IPS-20b (cell line): ENCODE results near the gene AP5S1.

ENCODE experiments used
- H3K27ac ChIP-seq: one replicate; pipeline ENCODE4 v1.5.1; 2013; ENCODE audit warnings: low read length
- H3K27me3 ChIP-seq: 2 replicates; pipeline ENCODE4 v1.6.1; 2013; ENCODE audit warnings: mild to moderate bottlenecking, low read length, inconsistent platforms; ENCODE audit not compliant: insufficient read depth
- H3K36me3 ChIP-seq: 2 replicates; pipeline ENCODE4 v1.6.1; 2013; ENCODE audit warnings: low read depth, mild to moderate bottlenecking, inconsistent platforms, low read length, moderate library complexity; ENCODE audit not compliant: insufficient read depth
- H3K4me1 ChIP-seq: 2 replicates; pipeline ENCODE4 v1.6.1; 2013; ENCODE audit warnings: mild to moderate bottlenecking, control low read depth, inconsistent platforms, low read length, moderate library complexity; ENCODE audit not compliant: insufficient read depth
- H3K4me3 ChIP-seq: 2 replicates; pipeline ENCODE4 v1.5.1; 2013; ENCODE audit warnings: mild to moderate bottlenecking, low read length, inconsistent platforms
- H3K9ac ChIP-seq: 2 replicates; pipeline ENCODE4 v1.6.1; 2013; ENCODE audit warnings: low read depth, mild to moderate bottlenecking, inconsistent platforms, low read length, moderate library complexity
- H3K9me3 ChIP-seq: 2 replicates; pipeline ENCODE4 v1.6.1; 2013; ENCODE audit warnings: mild to moderate bottlenecking, low read depth, low read length, inconsistent platforms; ENCODE audit not compliant: insufficient read depth

AP5S1 gene

DNA sequence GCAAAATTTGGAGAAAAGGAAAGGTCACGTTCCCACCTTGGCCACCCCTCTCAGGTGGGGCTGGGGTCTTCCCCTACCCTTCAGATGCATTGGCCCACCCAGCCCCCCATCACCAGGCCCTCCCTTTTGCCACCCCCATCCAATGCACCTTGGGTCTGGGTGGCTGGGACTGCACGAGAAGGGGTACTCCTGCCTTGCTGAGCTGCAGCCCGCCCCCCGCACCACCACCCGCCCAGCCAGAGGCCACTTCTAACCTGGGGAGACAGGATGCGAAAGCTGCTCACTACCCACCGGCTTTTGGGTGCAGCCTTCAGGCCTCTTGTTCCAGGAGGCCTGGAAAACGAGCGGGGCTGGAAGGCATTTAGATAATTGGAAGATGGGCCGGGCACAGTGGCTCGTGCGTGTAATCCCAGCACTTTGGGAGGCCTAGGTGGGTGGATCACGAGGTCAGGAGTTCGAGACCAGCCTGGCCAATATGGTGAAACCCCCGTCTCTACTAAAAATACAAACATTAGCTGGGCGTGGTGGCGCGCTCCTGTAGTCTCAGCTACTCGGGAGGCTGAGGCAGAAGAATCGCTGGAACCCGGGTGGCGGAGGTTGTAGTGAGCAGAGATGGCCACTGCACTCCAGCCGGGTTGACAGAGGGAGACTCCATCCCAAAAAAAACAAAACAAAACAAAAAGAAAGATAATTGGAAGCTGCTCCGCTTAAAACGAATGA, 25.5 kb upstream of the AP5S1 start:
- Histone ChIP-seq H3K4me3 (peak overlapping the region; percentile 92; the same call in 1 of the 2 replicates), H3K4me1 (peaks cover 18% of the 10 kb centered on the region; the same call in 1 of the 2 replicates), H3K9ac (no peak overlapping the region; the same call in 1 of the 2 replicates), H3K27ac (no peak overlapping the region), H3K27me3 (peaks cover 7% of the 10 kb centered on the region; the same call in 1 of the 2 replicates), H3K36me3 (peaks cover 6% of the 10 kb centered on the region; the same call in 1 of the 2 replicates), H3K9me3 (no peaks in the 10 kb centered on the region)

GRCh38 chr20:3795511-3796468, 24.6 kb upstream of the AP5S1 start, which contains the start of gene CDC25B:
Gene CDC25B, plus strand, starts transcription at chr20:3796310. Its CDS starts 222 bp downstream, at chr20:3796532.
- Histone ChIP-seq H3K27ac (no peak within 1 kb of the TSS), H3K27me3 (peaks cover 7% of the 10 kb centered on the region; the same call in 1 of the 2 replicates), H3K4me1 (peaks cover 25% of the 10 kb centered on the region; the same call in 1 of the 2 replicates), H3K4me3 (peak within 1 kb of the TSS; percentile 92), H3K9me3 (no peaks in the 10 kb centered on the region), H3K9ac (peak within 1 kb of the TSS; percentile 83), H3K36me3 (peaks cover 7% of the 10 kb centered on the region)

GRCh38 chr20:3796477-3797225, 23.7 kb upstream of the AP5S1 start:
- H3K9me3 ChIP-seq = no peaks in the 10 kb centered on the region
- peaks cover 7% of the 10 kb centered on the region; the same call in 1 of the 2 replicates for H3K27me3 ChIP-seq
- peaks cover 25% of the 10 kb centered on the region; the same call in 1 of the 2 replicates for H3K4me1 ChIP-seq
- peaks cover 16% of the 10 kb centered on the region for H3K36me3 ChIP-seq
- H3K27ac ChIP-seq = no peak overlapping the region
- peak overlapping the region; percentile 73 for H3K9ac ChIP-seq
- H3K4me3 ChIP-seq = peak overlapping the region; percentile 82

GRCh38 chr20:3797226-3797545, 23.2 kb upstream of the AP5S1 start:
- peak overlapping the region; percentile 73 for H3K9ac ChIP-seq
- H3K36me3 ChIP-seq = peaks cover 21% of the 10 kb centered on the region
- H3K27ac ChIP-seq = no peak overlapping the region

GRCh38 chr20:3797592-3798372, 22.6 kb upstream of the AP5S1 start:
- H3K27ac ChIP-seq = no peak overlapping the region
- peaks cover 7% of the 10 kb centered on the region; the same call in 1 of the 2 replicates for H3K27me3 ChIP-seq
- H3K4me3 ChIP-seq = peak overlapping the region; percentile 82
- no peaks in the 10 kb centered on the region for H3K9me3 ChIP-seq
- H3K4me1 ChIP-seq = peaks cover 25% of the 10 kb centered on the region; the same call in 1 of the 2 replicates
- H3K9ac ChIP-seq = no peak overlapping the region; the same call in 1 of the 2 replicates
- H3K36me3 ChIP-seq = peaks cover 27% of the 10 kb centered on the region

More at GRCh38 chr20:3797226-3797545, 23.2 kb upstream of the AP5S1 start:
- Histone ChIP-seq H3K27me3 (peaks cover 7% of the 10 kb centered on the region; the same call in 1 of the 2 replicates), H3K4me1 (peaks cover 25% of the 10 kb centered on the region; the same call in 1 of the 2 replicates), H3K9me3 (no peaks in the 10 kb centered on the region), H3K4me3 (peak overlapping the region; percentile 82)

DNA sequence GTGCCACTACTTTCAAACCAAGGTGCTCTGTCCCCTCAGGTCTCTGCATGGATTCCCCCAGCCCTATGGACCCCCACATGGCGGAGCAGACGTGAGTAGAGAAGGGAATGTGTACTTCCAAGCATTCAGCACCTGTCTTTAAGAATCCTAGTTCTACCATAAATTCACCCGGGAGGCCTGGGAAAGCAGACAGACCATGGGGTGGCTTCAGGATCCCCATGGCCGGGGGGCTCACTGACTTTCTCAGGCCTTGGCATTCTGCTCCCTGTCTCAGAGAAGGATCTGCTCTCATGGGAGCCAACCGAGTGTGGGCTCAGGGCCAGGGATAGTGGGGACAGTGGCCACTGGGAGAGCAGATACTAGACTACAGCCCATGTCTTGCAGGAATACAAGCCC, 22.0 kb upstream of the AP5S1 start:
- peaks cover 25% of the 10 kb centered on the region; the same call in 1 of the 2 replicates for H3K4me1 ChIP-seq
- no peak overlapping the region for H3K9ac ChIP-seq
- no peaks in the 10 kb centered on the region for H3K9me3 ChIP-seq
- H3K27ac ChIP-seq = no peak overlapping the region
- no peak overlapping the region for H3K4me3 ChIP-seq
- peaks cover 7% of the 10 kb centered on the region; the same call in 1 of the 2 replicates for H3K27me3 ChIP-seq
- H3K36me3 ChIP-seq = peaks cover 33% of the 10 kb centered on the region

- H3K4me1 ChIP-seq = peaks cover 25% of the 10 kb centered on the region; the same call in 1 of the 2 replicates
- peaks cover 38% of the 10 kb centered on the region for H3K36me3 ChIP-seq
These were observed 21.5 kb upstream of the AP5S1 start for GRCh38 chr20:3798908-3799248.

GRCh38 chr20:3800256-3800877, 20.0 kb upstream of the AP5S1 start:
- Histone ChIP-seq H3K36me3 (peaks cover 52% of the 10 kb centered on the region), H3K27ac (peak overlapping the region; percentile 1), H3K9ac (peak overlapping the region; percentile 50; the same call in 1 of the 2 replicates)

More at GRCh38 chr20:3798908-3799248, 21.5 kb upstream of the AP5S1 start:
- peak overlapping the region; percentile 57 for H3K27ac ChIP-seq
- H3K9me3 ChIP-seq = no peaks in the 10 kb centered on the region
- peak overlapping the region; percentile 48; the same call in 1 of the 2 replicates for H3K4me3 ChIP-seq
- H3K27me3 ChIP-seq = peaks cover 7% of the 10 kb centered on the region; the same call in 1 of the 2 replicates
- H3K9ac ChIP-seq = 0 out of 2 replicates have a peak overlapping the region, but pooled peaks have one; percentile 43

DNA sequence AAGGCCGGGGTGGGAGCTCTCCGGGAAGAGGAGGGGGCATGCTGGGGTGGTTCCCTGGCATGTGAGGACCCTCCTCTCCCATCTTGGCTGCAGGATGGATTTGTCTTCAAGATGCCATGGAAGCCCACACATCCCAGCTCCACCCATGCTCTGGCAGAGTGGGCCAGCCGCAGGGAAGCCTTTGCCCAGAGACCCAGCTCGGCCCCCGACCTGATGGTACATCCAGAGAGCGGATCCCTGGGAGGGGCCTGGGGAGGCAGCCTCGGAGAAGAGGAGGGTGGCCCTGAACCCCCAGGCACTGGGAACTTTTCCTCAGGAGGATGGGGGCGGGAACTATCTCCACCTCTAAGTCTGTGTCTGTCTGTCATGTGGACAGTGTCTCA, 19.5 kb upstream of the AP5S1 start:
- H3K9ac ChIP-seq = no peak overlapping the region
- H3K27me3 ChIP-seq = peaks cover 7% of the 10 kb centered on the region; the same call in 1 of the 2 replicates
- H3K36me3 ChIP-seq = peaks cover 57% of the 10 kb centered on the region
- H3K27ac ChIP-seq = no peak overlapping the region
- no peaks in the 10 kb centered on the region for H3K9me3 ChIP-seq
- H3K4me1 ChIP-seq = peaks cover 25% of the 10 kb centered on the region; the same call in 1 of the 2 replicates
- H3K4me3 ChIP-seq = no peak overlapping the region; the same call in 1 of the 2 replicates

More at GRCh38 chr20:3800256-3800877, 20.0 kb upstream of the AP5S1 start:
- H3K4me1 ChIP-seq = peaks cover 25% of the 10 kb centered on the region; the same call in 1 of the 2 replicates
- peaks cover 7% of the 10 kb centered on the region; the same call in 1 of the 2 replicates for H3K27me3 ChIP-seq
- no peaks in the 10 kb centered on the region for H3K9me3 ChIP-seq
- H3K4me3 ChIP-seq = peak overlapping the region; percentile 48; the same call in 1 of the 2 replicates

GRCh38 chr20:3801299-3801698, 19.0 kb upstream of the AP5S1 start:
- Histone ChIP-seq H3K4me3 (no peak overlapping the region), H3K27me3 (peaks cover 7% of the 10 kb centered on the region; the same call in 1 of the 2 replicates), H3K9me3 (no peaks in the 10 kb centered on the region), H3K27ac (no peak overlapping the region), H3K4me1 (peaks cover 25% of the 10 kb centered on the region; the same call in 1 of the 2 replicates), H3K36me3 (peaks cover 62% of the 10 kb centered on the region), H3K9ac (no peak overlapping the region)
